ENCODE measurements around the gene SAMD10. TPM values are rescaled to one million over a fixed set of nuclear protein-coding genes. Genes with fewer than 3 reads are reported as not detected.

Gene SAMD10
- total and polyA plus RNA-seq, 10 of the 15 experiments (the other 5 are each of a cell fraction or from before 2014, with no cell fraction given), result 1.3 to 51.4 (median 17.9) TPM

- TF ChIP-seq, protein P1, sequence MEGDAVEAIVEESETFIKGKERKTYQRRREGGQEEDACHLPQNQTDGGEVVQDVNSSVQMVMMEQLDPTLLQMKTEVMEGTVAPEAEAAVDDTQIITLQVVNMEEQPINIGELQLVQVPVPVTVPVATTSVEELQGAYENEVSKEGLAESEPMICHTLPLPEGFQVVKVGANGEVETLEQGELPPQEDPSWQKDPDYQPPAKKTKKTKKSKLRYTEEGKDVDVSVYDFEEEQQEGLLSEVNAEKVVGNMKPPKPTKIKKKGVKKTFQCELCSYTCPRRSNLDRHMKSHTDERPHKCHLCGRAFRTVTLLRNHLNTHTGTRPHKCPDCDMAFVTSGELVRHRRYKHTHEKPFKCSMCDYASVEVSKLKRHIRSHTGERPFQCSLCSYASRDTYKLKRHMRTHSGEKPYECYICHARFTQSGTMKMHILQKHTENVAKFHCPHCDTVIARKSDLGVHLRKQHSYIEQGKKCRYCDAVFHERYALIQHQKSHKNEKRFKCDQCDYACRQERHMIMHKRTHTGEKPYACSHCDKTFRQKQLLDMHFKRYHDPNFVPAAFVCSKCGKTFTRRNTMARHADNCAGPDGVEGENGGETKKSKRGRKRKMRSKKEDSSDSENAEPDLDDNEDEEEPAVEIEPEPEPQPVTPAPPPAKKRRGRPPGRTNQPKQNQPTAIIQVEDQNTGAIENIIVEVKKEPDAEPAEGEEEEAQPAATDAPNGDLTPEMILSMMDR (IDR thresholded peaks at IDR 0.05 in 2 of 3, conservative IDR thresholded peaks at IDR 0.05 in 1 of 3; ENCODE audit: control insufficient read depth in 2 of 3, extremely low read depth in 1 of 3, insufficient read depth in 1 of 3, low read depth in 3 of 3, low read length in 3 of 3), result no peak
- no peak for TF ChIP-seq CEBPB (IDR thresholded peaks at IDR 0.05; ENCODE audit: borderline replicate concordance in 1 of 2, low read depth in 2 of 2, low read length in 2 of 2)
- TF ChIP-seq, protein P2, sequence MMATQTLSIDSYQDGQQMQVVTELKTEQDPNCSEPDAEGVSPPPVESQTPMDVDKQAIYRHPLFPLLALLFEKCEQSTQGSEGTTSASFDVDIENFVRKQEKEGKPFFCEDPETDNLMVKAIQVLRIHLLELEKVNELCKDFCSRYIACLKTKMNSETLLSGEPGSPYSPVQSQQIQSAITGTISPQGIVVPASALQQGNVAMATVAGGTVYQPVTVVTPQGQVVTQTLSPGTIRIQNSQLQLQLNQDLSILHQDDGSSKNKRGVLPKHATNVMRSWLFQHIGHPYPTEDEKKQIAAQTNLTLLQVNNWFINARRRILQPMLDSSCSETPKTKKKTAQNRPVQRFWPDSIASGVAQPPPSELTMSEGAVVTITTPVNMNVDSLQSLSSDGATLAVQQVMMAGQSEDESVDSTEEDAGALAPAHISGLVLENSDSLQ (IDR thresholded peaks at IDR 0.05), result no peak
- no peak for TF ChIP-seq WRNIP1 (IDR thresholded peaks at IDR 0.05; ENCODE audit: borderline replicate concordance, low read depth, low read length)
- no peak for TF ChIP-seq SRF (IDR thresholded peaks at IDR 0.05; ENCODE audit: low read depth in 2 of 2, low read length in 2 of 2)
- TF ChIP-seq, protein P3, sequence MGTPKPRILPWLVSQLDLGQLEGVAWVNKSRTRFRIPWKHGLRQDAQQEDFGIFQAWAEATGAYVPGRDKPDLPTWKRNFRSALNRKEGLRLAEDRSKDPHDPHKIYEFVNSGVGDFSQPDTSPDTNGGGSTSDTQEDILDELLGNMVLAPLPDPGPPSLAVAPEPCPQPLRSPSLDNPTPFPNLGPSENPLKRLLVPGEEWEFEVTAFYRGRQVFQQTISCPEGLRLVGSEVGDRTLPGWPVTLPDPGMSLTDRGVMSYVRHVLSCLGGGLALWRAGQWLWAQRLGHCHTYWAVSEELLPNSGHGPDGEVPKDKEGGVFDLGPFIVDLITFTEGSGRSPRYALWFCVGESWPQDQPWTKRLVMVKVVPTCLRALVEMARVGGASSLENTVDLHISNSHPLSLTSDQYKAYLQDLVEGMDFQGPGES (IDR thresholded peaks at IDR 0.05), result no peak
- no peak for TF ChIP-seq CBX3 (IDR thresholded peaks at IDR 0.05; ENCODE audit: borderline replicate concordance, low read depth)
- TF ChIP-seq STAT1 (conservative IDR thresholded peaks at IDR 0.05), result no peak
Observed at GRCh38 chr20:63952210-63952535, 27.3 kb downstream of the SAMD10 start (continued).

Data from GM12878 (cell line).